C4-2B (cell line): ENCODE results near the gene SYTL3.

Experiments
- ZFX ChIP-seq: fragments of 450-650 bp; IDR thresholded peaks from 2 replicates; pipeline ENCODE4 v1.6.1; 2017
- TF ChIP-seq, protein P1 (sequence below): fragments of 450-650 bp; conservative IDR thresholded peaks from 2 replicates; pipeline ENCODE4 v1.5.1; 2017; ENCODE audit warnings: mild to moderate bottlenecking

DNA sequence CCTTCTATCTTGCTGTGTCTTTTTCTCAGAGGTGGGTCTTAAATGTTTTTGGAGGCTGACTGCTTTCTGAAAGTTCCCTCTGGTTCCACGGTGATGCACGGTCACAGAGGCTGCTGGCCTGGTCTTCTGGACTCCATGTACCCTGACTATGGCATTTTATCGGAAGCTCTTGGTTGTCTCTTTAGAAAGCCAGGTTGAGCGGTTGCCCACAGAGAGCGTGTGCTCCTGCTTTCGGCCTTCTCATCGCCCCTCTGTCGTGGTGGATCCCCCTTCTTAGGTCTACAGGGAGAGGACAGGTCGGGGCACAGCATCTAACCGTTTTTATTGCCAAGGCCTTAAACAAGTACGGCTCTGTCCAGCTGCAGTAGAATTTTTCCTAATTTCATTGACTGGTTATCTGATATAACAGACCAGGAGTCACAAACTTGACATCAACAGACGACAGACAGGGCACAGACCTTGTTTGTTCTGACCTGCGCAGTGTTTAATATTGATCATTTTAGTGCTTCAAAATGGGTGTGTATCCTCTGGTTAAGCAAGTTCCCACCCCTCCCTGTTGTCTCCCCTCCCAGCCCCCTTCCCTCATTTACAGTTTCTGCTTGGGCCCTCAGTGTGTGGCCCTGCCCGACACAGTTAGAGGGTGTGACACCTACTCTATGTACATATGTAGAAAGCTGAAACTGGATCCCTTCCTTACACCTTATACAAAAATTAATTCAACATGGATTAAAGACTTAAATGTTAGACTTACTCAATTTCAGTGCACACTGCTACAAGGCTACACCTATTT, 24.7 kb downstream of the SYTL3 start:
- TF ChIP-seq, protein P1, sequence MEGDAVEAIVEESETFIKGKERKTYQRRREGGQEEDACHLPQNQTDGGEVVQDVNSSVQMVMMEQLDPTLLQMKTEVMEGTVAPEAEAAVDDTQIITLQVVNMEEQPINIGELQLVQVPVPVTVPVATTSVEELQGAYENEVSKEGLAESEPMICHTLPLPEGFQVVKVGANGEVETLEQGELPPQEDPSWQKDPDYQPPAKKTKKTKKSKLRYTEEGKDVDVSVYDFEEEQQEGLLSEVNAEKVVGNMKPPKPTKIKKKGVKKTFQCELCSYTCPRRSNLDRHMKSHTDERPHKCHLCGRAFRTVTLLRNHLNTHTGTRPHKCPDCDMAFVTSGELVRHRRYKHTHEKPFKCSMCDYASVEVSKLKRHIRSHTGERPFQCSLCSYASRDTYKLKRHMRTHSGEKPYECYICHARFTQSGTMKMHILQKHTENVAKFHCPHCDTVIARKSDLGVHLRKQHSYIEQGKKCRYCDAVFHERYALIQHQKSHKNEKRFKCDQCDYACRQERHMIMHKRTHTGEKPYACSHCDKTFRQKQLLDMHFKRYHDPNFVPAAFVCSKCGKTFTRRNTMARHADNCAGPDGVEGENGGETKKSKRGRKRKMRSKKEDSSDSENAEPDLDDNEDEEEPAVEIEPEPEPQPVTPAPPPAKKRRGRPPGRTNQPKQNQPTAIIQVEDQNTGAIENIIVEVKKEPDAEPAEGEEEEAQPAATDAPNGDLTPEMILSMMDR = no peak
- no peak for TF ChIP-seq ZFX
